Nephron progenitor cell (in vitro differentiated cells): ENCODE data around the gene RPP25.

Experiments
- DNase-seq: peaks from one replicate; pipeline ENCODE4 v3.0.0; 2021
- H3K27ac Mint-ChIP-seq: 2 replicates; pipeline ENCODE4 v1.8.0; 2021; ENCODE audit warnings: mild to moderate bottlenecking, moderate library complexity, mixed read lengths
- H3K27me3 Mint-ChIP-seq: 2 replicates; pipeline ENCODE4 v1.8.0; 2021; ENCODE audit warnings: mild to moderate bottlenecking, low read depth, mixed read lengths; ENCODE audit not compliant: poor library complexity
- H3K36me3 Mint-ChIP-seq: 2 replicates; pipeline ENCODE4 v1.8.0; 2021; ENCODE audit warnings: low read depth, mixed read lengths
- H3K4me1 Mint-ChIP-seq: 2 replicates; pipeline ENCODE4 v1.8.0; 2021; ENCODE audit warnings: mixed read lengths
- H3K4me3 Mint-ChIP-seq: 2 replicates; pipeline ENCODE4 v1.8.0; 2021; ENCODE audit warnings: mild to moderate bottlenecking, moderate library complexity, mixed read lengths
- H3K9me3 Mint-ChIP-seq: 2 replicates; pipeline ENCODE4 v1.8.0; 2021; ENCODE audit warnings: mild to moderate bottlenecking, moderate library complexity, mixed read lengths
- TF ChIP-seq, protein P1 (sequence below): fragments of 200-600 bp; sonication (generic); IDR thresholded peaks from 2 replicates; pipeline ENCODE4 v1.5.0; 2021; ENCODE audit warnings: antibody characterized with exemption

RPP25 gene

DNA sequence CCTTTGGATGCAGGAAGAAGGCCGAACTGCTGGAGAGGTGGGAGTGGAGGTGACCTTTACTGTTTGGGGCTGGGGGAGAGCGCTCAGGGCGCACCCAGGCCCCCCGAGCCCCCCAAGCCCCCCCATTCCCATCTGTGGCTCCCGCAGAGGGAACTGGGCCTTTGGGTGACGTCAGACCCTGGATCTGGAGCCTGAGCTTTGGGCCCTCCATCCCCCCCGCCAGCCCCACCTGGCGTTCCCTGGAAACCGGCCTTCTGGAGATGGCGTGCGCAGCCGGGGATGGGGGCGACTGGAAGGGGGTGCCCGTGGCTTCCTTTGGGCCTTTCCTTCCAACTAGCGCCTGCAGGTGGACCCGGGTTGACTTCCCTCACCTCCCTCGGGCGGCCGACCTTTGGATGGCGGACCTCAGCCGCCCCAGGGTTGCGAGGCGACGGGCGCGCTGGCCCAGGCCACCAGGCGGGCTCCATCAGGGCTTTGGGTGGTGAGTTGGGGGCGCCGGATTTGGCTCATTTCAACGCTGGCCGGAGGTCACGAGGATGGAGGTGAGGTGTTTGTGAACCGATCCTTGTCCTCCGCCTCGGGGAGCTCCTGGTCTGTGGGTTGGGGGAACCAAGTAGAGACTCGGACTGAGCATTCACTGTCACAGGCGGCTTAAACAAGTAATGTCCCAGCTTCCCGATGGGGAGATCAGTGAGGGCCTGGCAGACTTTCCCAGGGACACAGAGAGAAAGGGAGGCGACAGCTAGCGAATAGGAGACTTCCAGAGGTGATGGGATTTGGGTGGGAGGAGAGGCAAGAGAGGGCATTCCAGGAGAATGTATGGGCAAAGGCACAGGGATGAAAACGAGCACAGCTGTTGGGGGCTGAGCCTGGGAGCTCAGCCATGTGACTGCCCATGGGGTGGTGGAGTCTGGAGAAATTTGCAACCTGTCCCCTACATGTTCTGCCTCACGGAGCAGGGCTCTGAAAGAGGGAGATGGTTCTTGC, 39.5 kb upstream of the RPP25 start:
- peaks cover 6% of the 10 kb centered on the region for H3K9me3 Mint-ChIP-seq
- peaks cover 6% of the 10 kb centered on the region for H3K36me3 Mint-ChIP-seq
- H3K4me3 Mint-ChIP-seq = peak overlapping the region; percentile 85
- TF ChIP-seq, protein P1, sequence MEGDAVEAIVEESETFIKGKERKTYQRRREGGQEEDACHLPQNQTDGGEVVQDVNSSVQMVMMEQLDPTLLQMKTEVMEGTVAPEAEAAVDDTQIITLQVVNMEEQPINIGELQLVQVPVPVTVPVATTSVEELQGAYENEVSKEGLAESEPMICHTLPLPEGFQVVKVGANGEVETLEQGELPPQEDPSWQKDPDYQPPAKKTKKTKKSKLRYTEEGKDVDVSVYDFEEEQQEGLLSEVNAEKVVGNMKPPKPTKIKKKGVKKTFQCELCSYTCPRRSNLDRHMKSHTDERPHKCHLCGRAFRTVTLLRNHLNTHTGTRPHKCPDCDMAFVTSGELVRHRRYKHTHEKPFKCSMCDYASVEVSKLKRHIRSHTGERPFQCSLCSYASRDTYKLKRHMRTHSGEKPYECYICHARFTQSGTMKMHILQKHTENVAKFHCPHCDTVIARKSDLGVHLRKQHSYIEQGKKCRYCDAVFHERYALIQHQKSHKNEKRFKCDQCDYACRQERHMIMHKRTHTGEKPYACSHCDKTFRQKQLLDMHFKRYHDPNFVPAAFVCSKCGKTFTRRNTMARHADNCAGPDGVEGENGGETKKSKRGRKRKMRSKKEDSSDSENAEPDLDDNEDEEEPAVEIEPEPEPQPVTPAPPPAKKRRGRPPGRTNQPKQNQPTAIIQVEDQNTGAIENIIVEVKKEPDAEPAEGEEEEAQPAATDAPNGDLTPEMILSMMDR = no peak
- peaks cover 71% of the 10 kb centered on the region for H3K27me3 Mint-ChIP-seq
- peak; percentile 47 for DNase-seq
- H3K4me1 Mint-ChIP-seq = peaks cover 27% of the 10 kb centered on the region
- no peak overlapping the region for H3K27ac Mint-ChIP-seq

DNA sequence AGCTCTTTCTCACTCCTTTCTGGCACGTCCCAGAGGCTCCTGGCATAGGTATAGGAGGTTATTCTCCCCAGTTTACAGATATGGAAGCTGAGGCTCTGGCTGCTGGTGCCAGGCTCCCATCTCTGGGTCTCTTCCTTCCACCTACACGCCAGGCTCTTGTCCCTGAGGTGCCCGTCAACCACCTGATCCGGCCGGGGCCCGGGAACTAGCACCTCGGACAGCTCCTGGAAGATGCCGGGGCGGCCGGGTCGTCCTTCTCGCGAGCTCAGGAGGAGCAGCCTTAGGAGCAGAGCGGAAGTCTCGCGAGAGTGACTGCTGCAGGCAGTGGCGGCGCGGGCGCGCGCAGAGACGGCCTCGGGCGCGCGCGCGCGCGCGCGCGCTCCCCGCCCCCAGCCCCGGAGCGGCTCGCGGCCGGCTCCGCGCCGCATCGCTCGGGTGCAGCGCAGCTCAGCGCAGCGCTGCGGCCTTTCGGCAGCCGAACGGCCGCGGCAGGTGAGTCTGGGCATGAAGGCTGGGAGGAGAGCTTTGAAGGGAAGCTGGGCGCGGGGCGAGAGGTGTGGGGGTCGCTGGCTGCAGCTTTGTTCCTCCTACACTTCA, 38.7 kb upstream of the RPP25 start, which contains the start of gene SCAMP5:
Gene SCAMP5, plus strand, starts transcription at position 382 of the 597 bp plus-strand sequence. CDS start 16,277 bp downstream, outside the sequence.
- Mint-ChIP-seq H3K27me3 (peaks cover 75% of the 10 kb centered on the region), H3K36me3 (peaks cover 6% of the 10 kb centered on the region), H3K27ac (no peak within 1 kb of the TSS), H3K9me3 (peaks cover 6% of the 10 kb centered on the region), H3K4me1 (peaks cover 22% of the 10 kb centered on the region), H3K4me3 (peak within 1 kb of the TSS; percentile 85)
- DNase-seq = peak; percentile 99
- TF ChIP-seq, protein P1 = no peak

DNA sequence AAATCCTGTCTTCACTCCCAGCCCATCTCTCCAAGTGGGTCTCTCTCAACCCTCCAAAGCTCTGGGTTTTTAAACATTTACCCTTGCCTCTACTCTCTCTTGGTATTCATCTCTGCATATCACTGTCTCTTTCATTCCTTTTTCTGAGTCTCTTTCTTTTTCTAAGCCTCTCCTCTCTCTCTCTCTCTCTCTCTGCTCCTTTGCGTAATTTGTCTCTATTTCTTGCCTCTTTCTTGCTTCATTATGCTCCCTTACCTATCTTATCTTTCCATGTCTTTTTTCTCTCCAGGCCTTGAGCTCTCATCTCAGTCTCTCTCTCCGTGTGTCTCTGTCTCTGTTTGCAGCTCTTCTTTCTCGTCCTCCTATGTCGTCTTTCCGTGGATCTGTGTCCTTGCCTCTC, 38.1 kb upstream of the RPP25 start:
- Mint-ChIP-seq H3K4me1 (peaks cover 22% of the 10 kb centered on the region), H3K27ac (no peak overlapping the region)

DNA sequence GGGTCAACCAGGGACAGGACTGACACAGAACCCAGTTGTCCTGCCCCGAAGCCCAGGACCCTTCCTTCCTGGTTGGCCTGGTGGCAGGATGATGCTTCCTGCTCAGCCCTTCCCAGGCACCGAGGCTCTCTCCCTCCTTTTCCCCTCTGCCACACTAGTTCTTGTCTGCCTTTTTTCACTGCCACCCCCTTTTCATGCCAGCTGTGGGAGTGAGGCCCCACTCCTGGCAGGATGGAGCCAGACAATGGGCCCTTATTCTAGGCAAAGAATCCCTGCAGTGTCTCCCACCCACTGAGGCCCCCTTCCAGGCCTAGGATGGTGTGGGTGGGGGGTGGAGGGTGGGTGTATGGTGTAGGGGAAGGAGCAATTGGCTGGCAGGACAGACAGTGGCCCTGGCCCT, 37.7 kb upstream of the RPP25 start:
- Mint-ChIP-seq H3K27ac (no peak overlapping the region), H3K4me3 (no peak overlapping the region), H3K27me3 (peaks cover 78% of the 10 kb centered on the region), H3K36me3 (peaks cover 6% of the 10 kb centered on the region), H3K4me1 (peaks cover 22% of the 10 kb centered on the region), H3K9me3 (peaks cover 6% of the 10 kb centered on the region)
- no peak for DNase-seq
- TF ChIP-seq, protein P1 = no peak

More for the DNA sequence above, 38.1 kb upstream of the RPP25 start:
- Mint-ChIP-seq H3K9me3 (peaks cover 6% of the 10 kb centered on the region), H3K27me3 (peaks cover 78% of the 10 kb centered on the region), H3K4me3 (peak overlapping the region; percentile 85), H3K36me3 (peaks cover 6% of the 10 kb centered on the region)
- TF ChIP-seq, protein P1 = no peak
- no peak for DNase-seq

DNA sequence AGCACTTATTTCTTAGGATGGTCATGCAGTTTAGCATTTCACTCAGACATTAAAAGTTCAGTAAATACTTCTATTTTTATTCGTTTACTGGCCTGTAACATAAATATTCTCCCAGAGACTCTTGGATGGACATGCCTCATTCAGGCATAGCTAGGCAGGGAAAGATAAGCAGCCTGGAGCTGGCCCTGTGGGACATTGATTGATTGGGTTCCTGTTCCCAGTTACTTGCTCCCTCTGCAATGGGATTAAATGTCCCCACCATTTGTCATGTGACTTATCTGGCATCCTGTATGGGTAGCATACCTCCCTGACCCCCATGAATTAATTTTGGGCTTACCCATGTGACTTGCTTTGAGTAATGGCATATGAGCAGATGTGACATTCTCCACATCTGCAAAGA, 36.0 kb upstream of the RPP25 start:
- DNase-seq = no peak
- H3K27ac Mint-ChIP-seq = no peak overlapping the region
- H3K27me3 Mint-ChIP-seq = peaks cover 66% of the 10 kb centered on the region
- TF ChIP-seq, protein P1 = no peak
- peaks cover 5% of the 10 kb centered on the region for H3K9me3 Mint-ChIP-seq
- no peak overlapping the region for H3K4me3 Mint-ChIP-seq
- H3K4me1 Mint-ChIP-seq = peaks cover 22% of the 10 kb centered on the region
- H3K36me3 Mint-ChIP-seq = peaks cover 5% of the 10 kb centered on the region
